HG03095 (cell line): ENCODE data around the gene POU2F2.

ENCODE experiments used
- ATAC-seq: cut with Tn5 transposase; IDR thresholded peaks from one replicate; pipeline ENCODE4 v1.9.1; 2021; ENCODE audit warnings: moderate library complexity; ENCODE audit not compliant: unreplicated experiment

The POU2F2 gene

GRCh38 chr19:42155796-42156195, 23.6 kb upstream of the POU2F2 start:
- no peak for ATAC-seq

GRCh38 chr19:42154471-42155323, 22.5 kb upstream of the POU2F2 start:
- no peak for ATAC-seq

GRCh38 chr19:42153672-42154433, 21.6 kb upstream of the POU2F2 start:
- ATAC-seq: no peak

- ATAC-seq: no peak
These were observed 20.8 kb upstream of the POU2F2 start for GRCh38 chr19:42152910-42153671.

- no peak for ATAC-seq
These were observed 19.8 kb upstream of the POU2F2 start for GRCh38 chr19:42151782-42152684.

GRCh38 chr19:42150911-42151361, 18.7 kb upstream of the POU2F2 start:
- ATAC-seq: no peak

- ATAC-seq: no peak
These were observed 18.1 kb upstream of the POU2F2 start for GRCh38 chr19:42150364-42150763.

GRCh38 chr19:42149447-42150202, 17.4 kb upstream of the POU2F2 start:
- no peak for ATAC-seq

- no peak for ATAC-seq
These were observed 16.0 kb upstream of the POU2F2 start for GRCh38 chr19:42148266-42148665.

- no peak for ATAC-seq
These were observed 11.3 kb upstream of the POU2F2 start for GRCh38 chr19:42143341-42144234.

- ATAC-seq: no peak
These were observed 8.0 kb upstream of the POU2F2 start for GRCh38 chr19:42140125-42140754.

- no peak for ATAC-seq
These were observed 2.4 kb upstream of the POU2F2 start for GRCh38 chr19:42134535-42135070.

- ATAC-seq: no peak
These were observed 744 bp upstream of the POU2F2 start for GRCh38 chr19:42132851-42133528.

GRCh38 chr19:42131149-42132029, 857 bp downstream of the POU2F2 start:
- ATAC-seq: no peak

GRCh38 chr19:42130254-42130573, 2.0 kb downstream of the POU2F2 start:
- no peak for ATAC-seq
